ENCODE results near the gene BANF1.

GRCh38 chr11:65987336-65987735 is 15.0 kb upstream of the BANF1 start:
- TF ChIP-seq CTCF (IDR thresholded peaks at IDR 0.05; ENCODE audit: low read depth, low read length, missing input control) (no peak), SP1 (IDR thresholded peaks at IDR 0.05) (no peak)
